IgD-negative memory B cell (primary cell): Measurements from ENCODE around the gene LYRM4. TPM values are rescaled to one million over a fixed set of nuclear protein-coding genes. Genes with fewer than 3 reads are reported as not detected.
A peak's percentile ranks its signal among the peaks of the same experiment; 100 is the strongest.

Experiments used
- H3K27ac Mint-ChIP-seq, 3 donors: one replicate each; pipeline ENCODE4 v1.8.0; 2020 to 2022; ENCODE audit warnings: mild to moderate bottlenecking in 3 of 3, mixed read lengths in 3 of 3, moderate library complexity in 1 of 3
- H3K27me3 Mint-ChIP-seq: one replicate; pipeline ENCODE4 v1.8.0; 2021; ENCODE audit warnings: mixed read lengths
- H3K36me3 Mint-ChIP-seq: one replicate; pipeline ENCODE4 v1.8.0; 2020; ENCODE audit warnings: mild to moderate bottlenecking, mixed read lengths
- H3K4me1 Mint-ChIP-seq, 3 donors: one replicate each; pipeline ENCODE4 v1.8.0; 2020 to 2022; ENCODE audit warnings: mixed read lengths in 3 of 3, mild to moderate bottlenecking in 1 of 3
- H3K4me3 Mint-ChIP-seq, 4 donors: one replicate each; pipeline ENCODE4 v1.8.0; 2020 to 2022; ENCODE audit warnings: mild to moderate bottlenecking in 4 of 4, mixed read lengths in 4 of 4, moderate library complexity in 3 of 4
- H3K9me3 Mint-ChIP-seq, 3 donors: one replicate each; pipeline ENCODE4 v1.8.0; 2020 to 2021; ENCODE audit warnings: mixed read lengths in 3 of 3, mild to moderate bottlenecking in 1 of 3
- polyA plus RNA-seq: library from polyadenylated mRNA; unstranded; fragments of 300-500 nt; fragmentation: Illumina TruSeq; gene quantifications from one replicate; pipeline ENCODE4 v1.2.3, GENCODE V29; 2021

The LYRM4 gene
- polyA plus RNA-seq, 1 donor from 2014 or later, result 36.3 TPM

- H3K27ac Mint-ChIP-seq, result no peak overlapping the region
Observed at GRCh38 chr6:5192135-5192794, 68.5 kb downstream of the LYRM4 start.

GRCh38 chr6:5191722-5192121 is 69.0 kb downstream of the LYRM4 start:
- no peaks in the 10 kb centered on the region for H3K9me3 Mint-ChIP-seq
- H3K27ac Mint-ChIP-seq, result no peak overlapping the region
- no peak overlapping the region for H3K4me3 Mint-ChIP-seq
- H3K27me3 Mint-ChIP-seq, result no peaks in the 10 kb centered on the region
- peaks cover 0 to 2% (median 0%) of the 10 kb centered on the region in 3 donors for H3K4me1 Mint-ChIP-seq
- peaks cover 11% of the 10 kb centered on the region for H3K36me3 Mint-ChIP-seq

More at GRCh38 chr6:5192135-5192794, 68.5 kb downstream of the LYRM4 start:
- no peak overlapping the region for H3K4me3 Mint-ChIP-seq
- no peaks in the 10 kb centered on the region for H3K9me3 Mint-ChIP-seq
- H3K27me3 Mint-ChIP-seq, result no peaks in the 10 kb centered on the region
- peaks cover 14% of the 10 kb centered on the region for H3K36me3 Mint-ChIP-seq
- H3K4me1 Mint-ChIP-seq, result peaks cover 0 to 2% (median 0%) of the 10 kb centered on the region in 3 donors

- H3K4me3 Mint-ChIP-seq, result no peak overlapping the region
- H3K4me1 Mint-ChIP-seq, result peaks cover 0 to 2% (median 0%) of the 10 kb centered on the region in 3 donors
- H3K9me3 Mint-ChIP-seq, result no peaks in the 10 kb centered on the region
- H3K36me3 Mint-ChIP-seq, result peaks cover 10% of the 10 kb centered on the region
- H3K27ac Mint-ChIP-seq, result no peak overlapping the region
- no peaks in the 10 kb centered on the region for H3K27me3 Mint-ChIP-seq
Observed at GRCh38 chr6:5191222-5191621, 69.5 kb downstream of the LYRM4 start.

GRCh38 chr6:5190507-5190906 is 70.2 kb downstream of the LYRM4 start:
- Mint-ChIP-seq H3K27ac (no peak overlapping the region), H3K4me3 (no peak overlapping the region), H3K4me1 (peaks cover 0 to 2% (median 0%) of the 10 kb centered on the region in 3 donors), H3K27me3 (no peaks in the 10 kb centered on the region), H3K36me3 (peaks cover 10% of the 10 kb centered on the region), H3K9me3 (no peaks in the 10 kb centered on the region)

- H3K27ac Mint-ChIP-seq, result no peak overlapping the region
- H3K9me3 Mint-ChIP-seq, result no peaks in the 10 kb centered on the region
- peaks cover 10% of the 10 kb centered on the region for H3K36me3 Mint-ChIP-seq
- H3K4me3 Mint-ChIP-seq, result no peak overlapping the region
- peaks cover 0 to 2% (median 2%) of the 10 kb centered on the region in 3 donors for H3K4me1 Mint-ChIP-seq
- H3K27me3 Mint-ChIP-seq, result no peaks in the 10 kb centered on the region
Observed at GRCh38 chr6:5188646-5189045, 72.1 kb downstream of the LYRM4 start.

GRCh38 chr6:5184878-5185277 is 75.9 kb downstream of the LYRM4 start:
- H3K36me3 Mint-ChIP-seq, result peaks cover 10% of the 10 kb centered on the region
- no peak overlapping the region for H3K27ac Mint-ChIP-seq

GRCh38 chr6:5184218-5184617 is 76.5 kb downstream of the LYRM4 start:
- no peaks in the 10 kb centered on the region for H3K9me3 Mint-ChIP-seq
- no peaks in the 10 kb centered on the region for H3K27me3 Mint-ChIP-seq
- peaks cover 3 to 10% (median 8%) of the 10 kb centered on the region in 3 donors for H3K4me1 Mint-ChIP-seq
- H3K27ac Mint-ChIP-seq, result no peak overlapping the region
- H3K4me3 Mint-ChIP-seq, result no peak overlapping the region
- peaks cover 10% of the 10 kb centered on the region for H3K36me3 Mint-ChIP-seq

More at GRCh38 chr6:5184878-5185277, 75.9 kb downstream of the LYRM4 start:
- Mint-ChIP-seq H3K4me3 (no peak overlapping the region), H3K4me1 (peaks cover 3 to 6% (median 5%) of the 10 kb centered on the region in 3 donors), H3K27me3 (no peaks in the 10 kb centered on the region), H3K9me3 (no peaks in the 10 kb centered on the region)

- Mint-ChIP-seq H3K4me3 (peak overlapping the region in 1 of 4 donors; percentile 29), H3K9me3 (no peaks in the 10 kb centered on the region), H3K36me3 (peaks cover 7% of the 10 kb centered on the region), H3K27ac (no peak overlapping the region), H3K4me1 (peaks cover 5 to 21% (median 9%) of the 10 kb centered on the region in 3 donors), H3K27me3 (no peaks in the 10 kb centered on the region)
Observed at GRCh38 chr6:5181510-5182317, 79.0 kb downstream of the LYRM4 start.

- peak overlapping the region in 2 of 3 donors; percentile 57 to 60 for H3K27ac Mint-ChIP-seq
- H3K36me3 Mint-ChIP-seq, result peaks cover 7% of the 10 kb centered on the region
- H3K4me1 Mint-ChIP-seq, result peaks cover 13 to 26% (median 17%) of the 10 kb centered on the region in 3 donors
- H3K4me3 Mint-ChIP-seq, result no peak overlapping the region
- H3K27me3 Mint-ChIP-seq, result no peaks in the 10 kb centered on the region
- no peaks in the 10 kb centered on the region for H3K9me3 Mint-ChIP-seq
Observed at GRCh38 chr6:5180636-5181035, 80.1 kb downstream of the LYRM4 start.

- Mint-ChIP-seq H3K4me3 (no peak overlapping the region), H3K4me1 (peaks cover 16 to 33% (median 23%) of the 10 kb centered on the region in 3 donors), H3K27ac (no peak overlapping the region), H3K9me3 (no peaks in the 10 kb centered on the region), H3K27me3 (no peaks in the 10 kb centered on the region), H3K36me3 (peaks cover 5% of the 10 kb centered on the region)
Observed at GRCh38 chr6:5179917-5180316, 80.8 kb downstream of the LYRM4 start.

GRCh38 chr6:5178806-5179205 is 81.9 kb downstream of the LYRM4 start:
- Mint-ChIP-seq H3K4me1 (peaks cover 26 to 45% (median 32%) of the 10 kb centered on the region in 3 donors), H3K9me3 (no peaks in the 10 kb centered on the region), H3K36me3 (peaks cover 4% of the 10 kb centered on the region), H3K27ac (no peak overlapping the region), H3K27me3 (no peaks in the 10 kb centered on the region), H3K4me3 (no peak overlapping the region)

- peak overlapping the region in 3 of 4 donors; percentile 30 to 74 (median 61) for H3K4me3 Mint-ChIP-seq
- H3K27me3 Mint-ChIP-seq, result no peaks in the 10 kb centered on the region
- no peaks in the 10 kb centered on the region for H3K9me3 Mint-ChIP-seq
- peak overlapping the region in 2 of 3 donors; percentile 61 to 71 for H3K27ac Mint-ChIP-seq
- peaks cover 27 to 44% (median 38%) of the 10 kb centered on the region in 3 donors for H3K4me1 Mint-ChIP-seq
- H3K36me3 Mint-ChIP-seq, result peaks cover 3% of the 10 kb centered on the region
Observed at GRCh38 chr6:5175635-5176034, 85.1 kb downstream of the LYRM4 start.

- Mint-ChIP-seq H3K27ac (peak overlapping the region; percentile 72 to 92 (median 92)), H3K9me3 (no peaks in the 10 kb centered on the region), H3K27me3 (no peaks in the 10 kb centered on the region), H3K36me3 (peaks cover 3% of the 10 kb centered on the region), H3K4me3 (peak overlapping the region; percentile 65 to 94 (median 82)), H3K4me1 (peaks cover 27 to 44% (median 35%) of the 10 kb centered on the region in 3 donors)
Observed at GRCh38 chr6:5174756-5175549, 85.8 kb downstream of the LYRM4 start.

GRCh38 chr6:5174244-5174643 is 86.5 kb downstream of the LYRM4 start:
- Mint-ChIP-seq H3K4me3 (peak overlapping the region; percentile 65 to 94 (median 82)), H3K27ac (peak overlapping the region; percentile 72 to 92 (median 92)), H3K9me3 (no peaks in the 10 kb centered on the region), H3K4me1 (peaks cover 26 to 40% (median 32%) of the 10 kb centered on the region in 3 donors), H3K27me3 (no peaks in the 10 kb centered on the region), H3K36me3 (peaks cover 3% of the 10 kb centered on the region)
